DOHH2 (cell line): Measurements from ENCODE around the gene IL33.

Source experiments
- CTCF ChIP-seq: fragments of 200-600 bp; sonication (generic); IDR thresholded peaks from one replicate; pipeline ENCODE4 v1.5.1; 2014; ENCODE audit warnings: antibody characterized with exemption, mild to moderate bottlenecking, low read depth, low read length; ENCODE audit not compliant: poor library complexity, severe bottlenecking
- EZH2phosphoT487 ChIP-seq: fragments of 200-600 bp; sonication (generic); IDR thresholded peaks from 2 replicates; pipeline ENCODE4 v1.6.1; 2017; ENCODE audit warnings: borderline replicate concordance, mild to moderate bottlenecking, antibody characterized with exemption, low read length, moderate library complexity, mixed read lengths

GRCh38 chr9:6214434-6214833 lies 1.2 kb upstream of the IL33 start:
- TF ChIP-seq CTCF: no peak
- no peak for TF ChIP-seq EZH2phosphoT487
